ENCODE results near the gene ZNF532.

The ZNF532 gene

GRCh38 chr18:58941426-58942099 is 76.9 kb downstream of the ZNF532 start:
- no peak for DNase-seq (ENCODE audit: low read depth)
- in situ Hi-C loops (cut with HindIII; ENCODE audit: low sequenced_read_pairs), result no loop called here
- H3K4me3 ChIP-seq (ENCODE audit: low read depth, low read length), result no peak overlapping the region
- no peak for TF ChIP-seq CTCF (IDR thresholded peaks at IDR 0.05; ENCODE audit: low read depth, low read length, missing control alignments)

GRCh38 chr18:58943896-58944295 is 79.2 kb downstream of the ZNF532 start:
- in situ Hi-C loops (cut with HindIII; ENCODE audit: low sequenced_read_pairs), result no loop called here
- H3K4me3 ChIP-seq (ENCODE audit: low read depth, low read length), result no peak overlapping the region
- TF ChIP-seq CTCF (IDR thresholded peaks at IDR 0.05; ENCODE audit: low read depth, low read length, missing control alignments), result no peak
- DNase-seq (ENCODE audit: low read depth), result no peak

GRCh38 chr18:58947136-58947732 is 82.6 kb downstream of the ZNF532 start:
- no peak for DNase-seq (ENCODE audit: low read depth)
- no peak for TF ChIP-seq CTCF (IDR thresholded peaks at IDR 0.05; ENCODE audit: low read depth, low read length, missing control alignments)
- in situ Hi-C loops (cut with HindIII; ENCODE audit: low sequenced_read_pairs), result no loop called here
- H3K4me3 ChIP-seq (ENCODE audit: low read depth, low read length), result no peak overlapping the region

GRCh38 chr18:58949031-58949430 is 84.4 kb downstream of the ZNF532 start:
- in situ Hi-C loops (cut with HindIII; ENCODE audit: low sequenced_read_pairs), result no loop called here
- no peak for DNase-seq (ENCODE audit: low read depth)
- H3K4me3 ChIP-seq (ENCODE audit: low read depth, low read length), result no peak overlapping the region
- no peak for TF ChIP-seq CTCF (IDR thresholded peaks at IDR 0.05; ENCODE audit: low read depth, low read length, missing control alignments)

GRCh38 chr18:58951986-58952702 is 87.5 kb downstream of the ZNF532 start:
- in situ Hi-C loops (cut with HindIII; ENCODE audit: low sequenced_read_pairs), result no loop called here
- TF ChIP-seq CTCF (IDR thresholded peaks at IDR 0.05; ENCODE audit: low read depth, low read length, missing control alignments), result no peak
- H3K4me3 ChIP-seq (ENCODE audit: low read depth, low read length), result no peak overlapping the region
- no peak for DNase-seq (ENCODE audit: low read depth)

- H3K4me3 ChIP-seq (ENCODE audit: low read depth, low read length), result no peak overlapping the region
- DNase-seq (ENCODE audit: low read depth), result no peak
- no peak for TF ChIP-seq CTCF (IDR thresholded peaks at IDR 0.05; ENCODE audit: low read depth, low read length, missing control alignments)
- in situ Hi-C loops (cut with HindIII; ENCODE audit: low sequenced_read_pairs), result no loop called here
Measured at GRCh38 chr18:58952858-58953257, 88.2 kb downstream of the ZNF532 start.
